Renal cortical epithelial cell (primary cell): Measurements from ENCODE around the gene COL6A1. TPM values are rescaled to one million over a fixed set of nuclear protein-coding genes. Genes with fewer than 3 reads are reported as not detected.

Experiments
- DNase-seq: peaks from one replicate; pipeline ENCODE4 v3.0.0-alpha.2; 2011; ENCODE audit warnings: low read depth
- total RNA-seq: library from RNA; depleted of rRNA; stranded (reverse); fragments of >200 nt; gene quantifications from 2 replicates; pipeline ENCODE4 v1.2.3, GENCODE V29; 2014

COL6A1 gene
- total RNA-seq, 1 donor from 2014 or later = 53.2 TPM

GRCh38 chr21:45982092-45982757 lies 655 bp downstream of the COL6A1 start:
- no peak for DNase-seq

- no peak for DNase-seq
Observed at GRCh38 chr21:45982758-45983648, 1.4 kb downstream of the COL6A1 start.

DNA sequence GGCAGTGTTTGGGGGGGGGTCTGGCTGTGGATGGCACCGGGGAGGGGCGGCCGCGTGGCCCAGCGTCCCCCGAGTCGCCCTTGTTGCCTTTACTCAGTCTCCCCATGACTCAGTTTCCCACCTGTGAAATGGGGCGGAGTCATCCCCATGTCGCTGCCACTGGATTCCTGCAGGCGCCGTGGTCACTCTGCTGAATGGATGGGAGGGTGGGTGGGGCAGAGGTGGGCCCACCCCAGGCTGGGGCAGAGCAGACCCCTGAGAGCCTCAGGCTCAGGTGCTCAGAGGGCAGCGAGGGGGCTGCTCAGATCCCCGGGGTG lies 2.0 kb downstream of the COL6A1 start:
- no peak for DNase-seq

DNA sequence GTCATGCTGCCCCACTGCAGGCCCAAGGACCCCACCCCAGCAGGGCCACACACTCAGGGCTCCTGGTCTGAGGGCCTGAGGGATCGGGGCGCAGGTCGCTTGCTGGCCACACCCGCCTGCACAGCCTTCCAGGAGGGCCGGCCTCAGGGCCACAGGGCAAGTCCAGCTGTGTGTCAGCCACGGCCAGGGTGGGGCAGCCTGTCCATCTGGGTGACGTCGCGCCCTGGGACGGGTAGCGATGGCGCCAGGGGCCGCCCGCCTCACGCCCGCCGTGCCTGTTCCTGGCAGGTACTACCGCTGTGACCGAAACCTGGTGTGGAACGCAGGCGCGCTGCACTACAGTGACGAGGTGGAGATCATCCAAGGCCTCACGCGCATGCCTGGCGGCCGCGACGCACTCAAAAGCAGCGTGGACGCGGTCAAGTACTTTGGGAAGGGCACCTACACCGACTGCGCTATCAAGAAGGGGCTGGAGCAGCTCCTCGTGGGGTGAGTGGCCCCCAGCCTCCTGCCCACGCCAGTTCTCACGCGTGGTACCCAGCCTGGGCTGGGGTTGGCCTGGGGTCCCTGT lies 2.5 kb downstream of the COL6A1 start:
- DNase-seq = no peak

- no peak for DNase-seq
Observed at GRCh38 chr21:45984584-45985095, 3.1 kb downstream of the COL6A1 start.

- DNase-seq = no peak
Observed at GRCh38 chr21:45985471-45986315, 4.1 kb downstream of the COL6A1 start.

DNA sequence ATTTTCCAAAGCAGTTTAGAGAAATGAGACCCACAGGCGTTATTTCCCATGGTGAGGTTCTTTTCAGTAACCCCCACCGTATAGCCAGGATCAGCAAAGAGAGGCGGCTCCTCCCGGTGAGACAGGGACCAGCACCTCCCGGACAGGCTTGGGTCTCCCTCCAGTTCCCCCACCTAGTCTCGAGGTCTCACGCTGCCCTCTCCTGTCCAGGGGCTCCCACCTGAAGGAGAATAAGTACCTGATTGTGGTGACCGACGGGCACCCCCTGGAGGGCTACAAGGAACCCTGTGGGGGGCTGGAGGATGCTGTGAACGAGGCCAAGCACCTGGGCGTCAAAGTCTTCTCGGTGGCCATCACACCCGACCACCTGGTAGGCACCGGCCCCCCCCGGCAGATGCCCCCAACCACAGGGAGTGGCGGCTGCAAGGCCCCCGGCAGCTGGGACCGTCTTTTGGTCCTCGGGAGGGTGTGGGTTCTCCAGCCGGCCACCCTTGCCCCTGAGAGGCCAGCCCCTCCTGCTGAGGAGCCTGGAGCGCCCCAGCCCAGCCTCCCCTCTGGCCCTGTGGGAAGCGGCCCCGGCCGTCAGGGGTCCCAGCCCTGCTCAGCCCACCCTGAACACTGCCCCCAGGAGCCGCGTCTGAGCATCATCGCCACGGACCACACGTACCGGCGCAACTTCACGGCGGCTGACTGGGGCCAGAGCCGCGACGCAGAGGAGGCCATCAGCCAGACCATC lies 4.9 kb downstream of the COL6A1 start:
- no peak for DNase-seq

DNA sequence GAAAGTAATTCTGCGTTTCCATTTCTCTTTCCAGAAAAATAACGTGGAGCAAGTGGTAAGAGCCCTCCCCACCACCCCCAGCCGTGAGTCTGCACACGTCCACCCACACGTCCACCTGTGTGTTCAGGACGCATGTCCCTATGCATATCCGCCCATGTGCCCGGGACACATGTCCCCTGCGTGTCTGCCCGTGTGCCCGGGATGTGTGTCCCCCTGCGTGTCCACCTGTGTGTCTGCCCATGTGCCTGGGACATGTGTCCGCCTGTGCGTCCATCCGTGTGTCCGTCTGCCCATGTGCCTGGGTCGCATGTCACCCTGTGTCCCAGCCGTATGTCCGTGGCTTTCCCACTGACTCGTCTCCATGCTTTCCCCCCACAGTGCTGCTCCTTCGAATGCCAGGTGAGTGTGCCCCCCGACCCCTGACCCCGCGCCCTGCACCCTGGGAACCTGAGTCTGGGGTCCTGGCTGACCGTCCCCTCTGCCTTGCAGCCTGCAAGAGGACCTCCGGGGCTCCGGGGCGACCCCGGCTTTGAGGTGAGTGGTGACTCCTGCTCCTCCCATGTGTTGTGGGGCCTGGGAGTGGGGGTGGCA lies 5.6 kb downstream of the COL6A1 start:
- DNase-seq = no peak

DNA sequence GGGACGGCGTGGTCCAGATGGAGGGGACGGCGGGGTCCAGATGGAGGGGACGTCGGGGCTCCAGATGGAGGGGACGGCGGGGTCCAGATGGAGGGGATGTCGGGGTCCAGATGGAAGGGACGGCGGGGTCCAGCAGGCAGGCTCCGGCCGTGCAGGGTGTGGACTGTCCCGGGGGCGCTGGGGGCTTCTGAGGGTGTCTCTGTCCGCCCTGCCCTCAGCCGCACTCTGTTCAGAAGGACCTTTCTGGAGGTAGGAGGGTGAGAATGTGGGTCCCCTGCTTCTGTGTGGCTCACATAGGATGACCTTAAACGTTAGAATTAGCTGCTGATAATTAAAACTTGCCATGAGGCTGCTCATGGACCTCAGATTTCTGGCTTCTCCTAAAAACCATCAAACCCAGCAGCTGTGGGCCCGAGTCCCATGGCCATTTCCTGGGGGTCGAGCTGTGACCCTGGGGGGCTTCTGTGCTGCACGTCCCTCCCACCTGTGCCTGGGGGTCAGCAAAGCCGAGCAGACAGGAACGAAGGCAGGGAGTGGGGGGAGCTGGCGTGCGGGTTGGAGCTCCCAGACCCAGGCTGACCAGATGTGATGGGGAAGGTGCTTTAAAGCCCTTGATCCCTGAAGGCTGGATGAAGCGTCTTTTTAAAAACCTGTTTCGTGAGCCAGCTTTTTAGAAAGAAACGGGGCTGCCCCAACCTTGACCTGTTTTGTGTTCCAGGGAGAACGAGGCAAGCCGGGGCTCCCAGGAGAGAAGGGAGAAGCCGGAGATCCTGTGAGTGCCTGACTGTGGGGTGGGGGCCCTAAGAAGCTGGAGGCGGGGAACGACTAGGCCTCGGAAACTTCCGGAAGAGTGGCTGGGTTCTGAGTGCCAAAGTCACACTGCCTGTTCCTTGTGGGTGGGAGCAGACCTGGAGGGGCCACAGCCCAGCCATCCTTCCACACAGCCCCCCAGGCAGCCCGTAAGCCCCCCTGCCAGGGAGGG lies 7.1 kb downstream of the COL6A1 start:
- DNase-seq = no peak

- no peak for DNase-seq
Observed at GRCh38 chr21:45989355-45990048, 7.9 kb downstream of the COL6A1 start.

- DNase-seq = no peak
Observed at GRCh38 chr21:45990049-45990711, 8.6 kb downstream of the COL6A1 start.

DNA sequence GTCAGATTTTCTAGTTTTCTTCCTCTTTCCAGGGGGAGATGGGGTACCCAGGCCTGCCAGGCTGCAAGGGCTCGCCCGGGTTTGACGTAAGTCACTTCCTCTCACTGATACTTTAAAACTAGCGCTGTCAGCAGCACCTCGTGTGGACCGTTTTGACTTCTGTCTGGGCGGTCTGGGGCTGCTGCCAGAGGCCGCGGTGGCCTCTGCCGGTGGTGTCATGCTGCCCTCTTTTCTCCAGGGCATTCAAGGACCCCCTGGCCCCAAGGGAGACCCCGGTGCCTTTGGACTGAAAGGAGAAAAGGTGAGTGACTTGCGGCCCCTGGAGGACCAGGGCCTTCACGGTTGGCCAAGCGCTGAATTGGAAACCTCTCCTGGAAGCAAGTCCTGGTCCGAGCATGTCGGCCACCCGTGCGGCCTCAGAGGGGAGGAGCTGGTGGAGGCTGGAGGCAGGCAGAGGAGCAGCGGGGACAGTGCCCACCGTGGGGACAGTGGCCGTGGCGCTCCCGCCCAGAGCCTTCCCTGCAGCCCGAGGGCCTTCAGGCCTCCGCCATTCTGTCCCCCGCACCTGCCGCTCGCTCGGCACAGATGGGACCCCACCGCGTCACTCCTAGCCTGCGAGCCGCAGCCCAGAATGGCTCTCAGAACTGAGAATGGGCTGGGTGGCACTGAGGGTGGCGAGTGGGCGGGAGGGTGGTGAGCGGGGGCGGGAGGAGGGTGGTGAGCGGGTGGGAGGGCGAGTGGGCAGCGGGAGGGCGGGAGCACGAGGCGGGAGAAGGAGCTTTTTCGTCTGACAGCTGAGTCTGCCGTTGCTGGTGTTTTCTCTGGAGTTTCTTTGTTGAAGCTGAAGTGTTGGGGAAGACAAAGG lies 9.4 kb downstream of the COL6A1 start:
- DNase-seq = no peak

- no peak for DNase-seq
Observed at GRCh38 chr21:45991606-45992300, 10.2 kb downstream of the COL6A1 start.

GRCh38 chr21:45992301-45993209 lies 11.0 kb downstream of the COL6A1 start:
- no peak for DNase-seq

DNA sequence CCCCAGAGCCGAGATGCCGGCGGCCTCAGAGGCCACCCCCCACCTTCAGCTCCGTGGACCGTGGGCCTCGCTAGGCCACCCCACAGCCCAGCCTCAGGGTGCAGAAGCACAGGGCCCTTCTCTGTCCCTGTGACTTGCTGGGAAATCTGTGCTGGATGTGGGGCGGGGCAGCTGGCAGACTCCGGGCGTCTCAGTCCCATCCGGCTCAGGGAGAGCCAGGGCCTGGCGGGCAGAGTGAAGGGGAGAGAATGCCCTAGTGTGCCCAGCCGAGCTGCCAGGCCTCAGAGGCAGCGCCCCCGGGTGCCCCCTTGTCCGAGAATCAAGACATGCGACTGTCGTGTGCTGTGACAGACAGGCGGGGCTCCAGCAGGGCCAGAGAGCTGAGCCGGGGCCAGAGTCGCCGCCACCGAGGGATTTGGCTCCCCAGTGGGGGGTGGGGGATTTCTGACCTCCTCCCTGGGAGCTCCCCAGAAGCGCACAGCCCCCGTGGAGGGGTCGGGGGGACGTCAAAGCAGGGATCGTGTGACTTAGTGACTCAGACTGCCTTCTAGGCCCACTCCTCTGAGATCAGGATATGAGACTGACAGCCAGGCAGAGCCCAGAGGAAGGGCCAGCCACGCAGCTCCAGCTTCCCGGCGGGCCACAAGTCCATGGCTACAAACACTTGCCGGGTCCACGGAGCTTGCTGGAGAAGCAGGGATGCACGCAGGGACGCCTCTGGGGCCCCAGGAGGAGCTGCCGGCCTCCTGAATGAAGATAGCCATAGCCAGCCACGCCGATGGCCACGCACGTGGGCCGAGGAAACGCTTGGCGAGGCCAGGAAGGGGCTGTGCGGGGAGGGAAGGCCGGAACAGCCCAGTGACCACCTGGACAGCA lies 11.9 kb downstream of the COL6A1 start:
- no peak for DNase-seq
